Astrocyte (in vitro differentiated cells and primary cell): ENCODE results near the gene DDX55.
"Not testable (repeated sequence)": the region's sequence is repeated elsewhere in the genome, so short reads cannot be mapped to it uniquely, and the experiment has no call there.

Source experiments
- CTCF ChIP-seq: IDR thresholded peaks from 2 replicates; pipeline ENCODE4 v1.5.1; 2011; ENCODE audit warnings: low read depth, mild to moderate bottlenecking, inconsistent platforms, low read length, moderate library complexity; ENCODE audit not compliant: insufficient read depth
- EZH2 ChIP-seq: IDR thresholded peaks from 2 replicates; pipeline ENCODE4 v1.6.1; 2012; ENCODE audit warnings: mild to moderate bottlenecking, low read length, inconsistent platforms; ENCODE audit not compliant: insufficient read depth

GRCh38 chr12:123554136-123554535 is 47.8 kb upstream of the DDX55 start:
- not testable (repeated sequence) for TF ChIP-seq CTCF, EZH2
